IMR-90 (cell line): ENCODE data around the gene PODXL2. TPM values are rescaled to one million over a fixed set of nuclear protein-coding genes. Genes with fewer than 3 reads are reported as not detected.

Experiments used
- microRNA-seq, 2 experiments: library from miRNA; stranded (forward) in 1 of 2; unstranded in 1 of 2; fragments of 10-50 nt in 1 of 2; fragments of <30 nt in 1 of 2; gene quantifications in 1 of 2; microRNA quantifications in 1 of 2; one replicate each; pipeline versions ENCODE3 to v1.1.0; 2013 to 2020; ENCODE audit not compliant: insufficient read depth in 1 of 2, insufficient read length in 1 of 2, unreplicated experiment in 1 of 2
- polyA plus RNA-seq, 3 experiments: library from polyadenylated mRNA; depleted of rRNA; stranded (reverse); fragments of >200 nt; gene quantifications; 2 replicates each; pipeline ENCODE4 v1.2.3, GENCODE V29; 2012; ENCODE audit warnings: low replicate concordance in 1 of 3
- small RNA-seq, 5 experiments: library from RNA; depleted of rRNA; stranded (forward); fragments of <200 nt; gene quantifications; one replicate each; pipeline ENCODE3, GENCODE V24; 2012
- total RNA-seq: library from RNA; depleted of rRNA; stranded (reverse); fragments of >200 nt; gene quantifications from 2 replicates; pipeline ENCODE4 v1.2.3, GENCODE V29; 2012; rRNA removed

The PODXL2 gene
- total and polyA plus RNA-seq, 2 of the 4 experiments (the other 2 are of a cell fraction), result 1.6 to 5.4 TPM

Small RNAs within 50 kb of the gene (microRNA-seq; reads per million reads assigned to microRNA genes)
- 1.8 to 2.1 reads per million in 2 experiments for gene MIR7976

Small RNAs within 50 kb of the gene (small RNA-seq; reads per million reads assigned to genes)
- gene MIR7976, result 0 to 13.3 (median 7.5) reads per million in 5 experiments

Other genes with a start within 250 kb of the PODXL2 start
- gene TPRA1, start 38.5 kb upstream of the PODXL2 start, total RNA-seq, result 15.3 and 17.9 TPM in 2 replicates
- 40.1 and 40.3 TPM in 2 replicates for gene TPRA1, start 38.5 kb upstream of the PODXL2 start, polyA plus RNA-seq (2012; rRNA removed)
- 68.0 and 73.8 TPM in 2 replicates for gene MCM2, start 30.8 kb upstream of the PODXL2 start, total RNA-seq
- 32.3 and 34.5 TPM in 2 replicates for gene MCM2, start 30.8 kb upstream of the PODXL2 start, polyA plus RNA-seq (2012; rRNA removed)
- 3.2 and 3.3 TPM in 2 replicates for gene ABTB1, start 43.8 kb downstream of the PODXL2 start, total RNA-seq
- gene ABTB1, start 43.8 kb downstream of the PODXL2 start, polyA plus RNA-seq (2012; rRNA removed), result 23.0 and 25.3 TPM in 2 replicates
- 23.6 and 23.7 TPM in 2 replicates for gene MGLL, start 193.3 kb downstream of the PODXL2 start, total RNA-seq
- 59.9 and 60.6 TPM in 2 replicates for gene MGLL, start 193.3 kb downstream of the PODXL2 start, polyA plus RNA-seq (2012; rRNA removed)